ENCODE data around the gene ABCD1. TPM values are rescaled to one million over a fixed set of nuclear protein-coding genes. Genes with fewer than 3 reads are reported as not detected.

ABCD1 gene
- total and polyA plus RNA-seq, 9 of the 15 experiments (the other 6 are each of a cell fraction or from before 2014, with no cell fraction given), result 0.07 to 6.9 (median 2.2) TPM

DNA sequence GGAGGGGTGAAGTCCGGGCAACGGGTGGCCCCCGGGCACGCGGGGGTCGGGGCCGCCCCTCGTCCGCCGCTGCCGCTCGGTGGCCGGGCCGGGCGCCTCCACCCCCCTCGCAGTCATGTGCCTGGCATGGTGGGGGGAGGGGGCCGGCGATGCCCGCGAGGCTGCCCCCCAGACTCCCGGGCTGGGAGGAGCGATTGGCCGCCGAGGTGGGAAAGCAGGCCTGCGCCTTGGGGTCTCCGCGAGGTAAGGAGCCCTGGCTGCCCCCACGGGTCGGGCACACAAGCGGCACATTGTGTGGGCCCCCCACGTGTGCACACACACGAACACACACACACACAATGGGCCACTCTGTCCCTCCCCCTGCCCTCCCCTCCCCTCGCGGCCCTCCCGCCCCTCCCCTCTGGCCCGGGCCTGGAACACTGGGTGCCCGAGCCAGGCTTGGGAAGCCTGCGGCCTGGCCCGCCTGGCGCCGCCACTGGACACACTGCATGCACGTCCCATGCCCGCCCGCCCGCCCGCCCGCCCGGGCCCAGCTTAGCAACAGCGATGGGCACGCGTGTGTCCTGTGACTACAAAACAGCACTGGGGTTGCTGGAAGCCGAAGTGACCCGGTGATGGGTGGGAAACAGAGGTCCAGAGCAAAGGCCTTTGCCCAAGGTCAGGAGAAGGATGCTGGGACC, 35.6 kb upstream of the ABCD1 start (continued):
- TF ChIP-seq, protein P1, sequence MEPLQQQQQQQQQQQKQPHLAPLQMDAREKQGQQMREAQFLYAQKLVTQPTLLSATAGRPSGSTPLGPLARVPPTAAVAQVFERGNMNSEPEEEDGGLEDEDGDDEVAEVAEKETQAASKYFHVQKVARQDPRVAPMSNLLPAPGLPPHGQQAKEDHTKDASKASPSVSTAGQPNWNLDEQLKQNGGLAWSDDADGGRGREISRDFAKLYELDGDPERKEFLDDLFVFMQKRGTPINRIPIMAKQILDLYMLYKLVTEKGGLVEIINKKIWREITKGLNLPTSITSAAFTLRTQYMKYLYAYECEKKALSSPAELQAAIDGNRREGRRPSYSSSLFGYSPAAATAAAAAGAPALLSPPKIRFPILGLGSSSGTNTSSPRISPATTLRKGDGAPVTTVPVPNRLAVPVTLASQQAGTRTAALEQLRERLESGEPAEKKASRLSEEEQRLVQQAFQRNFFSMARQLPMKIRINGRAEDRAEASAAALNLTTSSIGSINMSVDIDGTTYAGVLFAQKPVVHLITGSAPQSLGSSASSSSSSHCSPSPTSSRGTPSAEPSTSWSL (CRISPR knock-in tag; IDR thresholded peaks at IDR 0.05; ENCODE audit: borderline replicate concordance), result no peak
- TF ChIP-seq ZNF121 (CRISPR knock-in tag; conservative IDR thresholded peaks at IDR 0.05), result no peak
- peak; percentile 66; the same call in 1 of the 2 replicates for TF ChIP-seq HNRNPL (IDR thresholded peaks at IDR 0.05; ENCODE audit: low read depth, low read length)
- TF ChIP-seq NKRF (IDR thresholded peaks at IDR 0.05; ENCODE audit: borderline replicate concordance), result no peak
- TF ChIP-seq MAX (CRISPR knock-in tag; IDR thresholded peaks at IDR 0.05), result peak; percentile 70
- 0 out of 2 replicates have a peak, but pooled peaks have one; percentile 12 for TF ChIP-seq ZBTB7A (IDR thresholded peaks at IDR 0.05; ENCODE audit: borderline replicate concordance, control insufficient read depth, low read depth, low read length)
- TF ChIP-seq, protein P2, sequence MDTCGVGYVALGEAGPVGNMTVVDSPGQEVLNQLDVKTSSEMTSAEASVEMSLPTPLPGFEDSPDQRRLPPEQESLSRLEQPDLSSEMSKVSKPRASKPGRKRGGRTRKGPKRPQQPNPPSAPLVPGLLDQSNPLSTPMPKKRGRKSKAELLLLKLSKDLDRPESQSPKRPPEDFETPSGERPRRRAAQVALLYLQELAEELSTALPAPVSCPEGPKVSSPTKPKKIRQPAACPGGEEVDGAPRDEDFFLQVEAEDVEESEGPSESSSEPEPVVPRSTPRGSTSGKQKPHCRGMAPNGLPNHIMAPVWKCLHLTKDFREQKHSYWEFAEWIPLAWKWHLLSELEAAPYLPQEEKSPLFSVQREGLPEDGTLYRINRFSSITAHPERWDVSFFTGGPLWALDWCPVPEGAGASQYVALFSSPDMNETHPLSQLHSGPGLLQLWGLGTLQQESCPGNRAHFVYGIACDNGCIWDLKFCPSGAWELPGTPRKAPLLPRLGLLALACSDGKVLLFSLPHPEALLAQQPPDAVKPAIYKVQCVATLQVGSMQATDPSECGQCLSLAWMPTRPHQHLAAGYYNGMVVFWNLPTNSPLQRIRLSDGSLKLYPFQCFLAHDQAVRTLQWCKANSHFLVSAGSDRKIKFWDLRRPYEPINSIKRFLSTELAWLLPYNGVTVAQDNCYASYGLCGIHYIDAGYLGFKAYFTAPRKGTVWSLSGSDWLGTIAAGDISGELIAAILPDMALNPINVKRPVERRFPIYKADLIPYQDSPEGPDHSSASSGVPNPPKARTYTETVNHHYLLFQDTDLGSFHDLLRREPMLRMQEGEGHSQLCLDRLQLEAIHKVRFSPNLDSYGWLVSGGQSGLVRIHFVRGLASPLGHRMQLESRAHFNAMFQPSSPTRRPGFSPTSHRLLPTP (IDR thresholded peaks at IDR 0.05; ENCODE audit: borderline replicate concordance, extremely low read depth, insufficient read length), result no peak
- TF ChIP-seq ZNF57 (CRISPR knock-in tag; IDR thresholded peaks at IDR 0.05), result no peak
- TF ChIP-seq ZNF655 (CRISPR knock-in tag; IDR thresholded peaks at IDR 0.05), result no peak
- TF ChIP-seq SMAD1 (IDR thresholded peaks at IDR 0.05; ENCODE audit: low read depth, low read length, partially characterized antibody), result no peak
- no peak for TF ChIP-seq PTBP1 (IDR thresholded peaks at IDR 0.05; ENCODE audit: low read depth, low read length)
- no peak for TF ChIP-seq HIVEP1 (CRISPR knock-in tag; IDR thresholded peaks at IDR 0.05)
- no peak for TF ChIP-seq SETDB1 (IDR thresholded peaks at IDR 0.05; ENCODE audit: low read length)
- no peak for TF ChIP-seq PHF21A (IDR thresholded peaks at IDR 0.05; ENCODE audit: borderline replicate concordance, low read depth)
- no peak for TF ChIP-seq EWSR1 (IDR thresholded peaks at IDR 0.05; ENCODE audit: borderline replicate concordance, low read depth, partially characterized antibody)
- no peak for TF ChIP-seq TAF9B (IDR thresholded peaks at IDR 0.05; ENCODE audit: partially characterized antibody)
- TF ChIP-seq ZKSCAN8 (CRISPR knock-in tag; IDR thresholded peaks at IDR 0.05), result no peak
- no peak for TF ChIP-seq ASH1L (IDR thresholded peaks at IDR 0.05; ENCODE audit: borderline replicate concordance, low read depth, partially characterized antibody)
